ENCODE measurements around the gene THTPA.

DNA sequence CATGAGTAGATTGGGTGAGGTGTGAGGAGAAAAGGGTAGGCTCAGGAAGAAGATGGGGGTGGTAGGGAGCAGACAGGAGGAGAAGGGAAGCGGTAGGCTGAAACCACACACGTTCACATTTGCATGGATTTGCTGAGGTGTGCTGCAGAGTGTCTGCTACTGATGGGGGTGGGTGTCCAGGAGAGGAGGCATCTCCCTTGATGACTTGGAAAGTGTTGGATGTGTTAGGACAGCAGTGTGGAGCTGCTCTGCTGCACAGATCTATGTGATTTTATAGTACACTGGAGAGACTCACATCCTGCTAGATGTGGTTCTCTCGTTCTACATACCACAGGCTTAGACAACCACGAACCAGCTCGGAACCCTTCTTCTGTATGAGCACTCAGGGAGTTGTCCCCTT lies 13.8 kb upstream of the THTPA start:
- TF ChIP-seq, protein P1, sequence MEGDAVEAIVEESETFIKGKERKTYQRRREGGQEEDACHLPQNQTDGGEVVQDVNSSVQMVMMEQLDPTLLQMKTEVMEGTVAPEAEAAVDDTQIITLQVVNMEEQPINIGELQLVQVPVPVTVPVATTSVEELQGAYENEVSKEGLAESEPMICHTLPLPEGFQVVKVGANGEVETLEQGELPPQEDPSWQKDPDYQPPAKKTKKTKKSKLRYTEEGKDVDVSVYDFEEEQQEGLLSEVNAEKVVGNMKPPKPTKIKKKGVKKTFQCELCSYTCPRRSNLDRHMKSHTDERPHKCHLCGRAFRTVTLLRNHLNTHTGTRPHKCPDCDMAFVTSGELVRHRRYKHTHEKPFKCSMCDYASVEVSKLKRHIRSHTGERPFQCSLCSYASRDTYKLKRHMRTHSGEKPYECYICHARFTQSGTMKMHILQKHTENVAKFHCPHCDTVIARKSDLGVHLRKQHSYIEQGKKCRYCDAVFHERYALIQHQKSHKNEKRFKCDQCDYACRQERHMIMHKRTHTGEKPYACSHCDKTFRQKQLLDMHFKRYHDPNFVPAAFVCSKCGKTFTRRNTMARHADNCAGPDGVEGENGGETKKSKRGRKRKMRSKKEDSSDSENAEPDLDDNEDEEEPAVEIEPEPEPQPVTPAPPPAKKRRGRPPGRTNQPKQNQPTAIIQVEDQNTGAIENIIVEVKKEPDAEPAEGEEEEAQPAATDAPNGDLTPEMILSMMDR (IDR thresholded peaks at IDR 0.05; ENCODE audit: borderline replicate concordance, extremely low read depth, low read length, poor library complexity, severe bottlenecking) = no peak
- no peak for TF ChIP-seq EZH2 (IDR thresholded peaks at IDR 0.05; ENCODE audit: borderline replicate concordance, low read depth, low read length, severe bottlenecking)

All from DND-41 (cell line).